ENCODE results near the gene HLA-DRB1.
"Not testable (repeated sequence)": the region's sequence is repeated elsewhere in the genome, so short reads cannot be mapped to it uniquely, and the experiment has no call there.

The HLA-DRB1 gene

GRCh38 chr6:32603888-32604287 lies 14.2 kb upstream of the HLA-DRB1 start:
- H3K4me3 ChIP-seq (ENCODE audit: low read depth, low read length), result no peak overlapping the region
- TF ChIP-seq, protein P1, sequence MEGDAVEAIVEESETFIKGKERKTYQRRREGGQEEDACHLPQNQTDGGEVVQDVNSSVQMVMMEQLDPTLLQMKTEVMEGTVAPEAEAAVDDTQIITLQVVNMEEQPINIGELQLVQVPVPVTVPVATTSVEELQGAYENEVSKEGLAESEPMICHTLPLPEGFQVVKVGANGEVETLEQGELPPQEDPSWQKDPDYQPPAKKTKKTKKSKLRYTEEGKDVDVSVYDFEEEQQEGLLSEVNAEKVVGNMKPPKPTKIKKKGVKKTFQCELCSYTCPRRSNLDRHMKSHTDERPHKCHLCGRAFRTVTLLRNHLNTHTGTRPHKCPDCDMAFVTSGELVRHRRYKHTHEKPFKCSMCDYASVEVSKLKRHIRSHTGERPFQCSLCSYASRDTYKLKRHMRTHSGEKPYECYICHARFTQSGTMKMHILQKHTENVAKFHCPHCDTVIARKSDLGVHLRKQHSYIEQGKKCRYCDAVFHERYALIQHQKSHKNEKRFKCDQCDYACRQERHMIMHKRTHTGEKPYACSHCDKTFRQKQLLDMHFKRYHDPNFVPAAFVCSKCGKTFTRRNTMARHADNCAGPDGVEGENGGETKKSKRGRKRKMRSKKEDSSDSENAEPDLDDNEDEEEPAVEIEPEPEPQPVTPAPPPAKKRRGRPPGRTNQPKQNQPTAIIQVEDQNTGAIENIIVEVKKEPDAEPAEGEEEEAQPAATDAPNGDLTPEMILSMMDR (IDR thresholded peaks at IDR 0.05; ENCODE audit: low read depth, low read length), result no peak
- in situ Hi-C loops (cut with HindIII; ENCODE audit: low sequenced_read_pairs), result no loop called here
- no peak for DNase-seq (ENCODE audit: low read depth, low spot score)

DNA sequence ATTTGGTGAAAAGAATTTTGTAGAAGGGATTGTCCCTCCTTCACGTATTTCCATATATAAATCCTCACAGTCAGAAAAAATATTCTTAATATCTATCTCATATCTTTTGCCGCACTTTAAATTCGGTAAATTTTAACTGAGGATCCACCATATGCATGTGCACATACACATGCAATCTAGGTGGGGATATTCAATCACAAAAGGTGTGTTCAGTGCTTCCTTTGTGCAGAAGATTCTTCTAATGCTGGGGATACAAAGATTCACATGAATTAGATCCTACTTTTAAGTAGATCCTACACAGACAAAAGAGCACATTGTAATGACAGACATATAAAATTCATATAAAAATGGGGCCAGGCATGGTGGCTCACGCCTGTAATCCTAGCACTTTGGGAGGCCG lies 13.6 kb upstream of the HLA-DRB1 start:
- no peak overlapping the region for H3K4me3 ChIP-seq (ENCODE audit: low read depth, low read length)
- TF ChIP-seq, protein P1 (IDR thresholded peaks at IDR 0.05; ENCODE audit: low read depth, low read length), result no peak
- DNase-seq (ENCODE audit: low read depth, low spot score), result no peak
- in situ Hi-C loops (cut with HindIII; ENCODE audit: low sequenced_read_pairs), result no loop called here

DNA sequence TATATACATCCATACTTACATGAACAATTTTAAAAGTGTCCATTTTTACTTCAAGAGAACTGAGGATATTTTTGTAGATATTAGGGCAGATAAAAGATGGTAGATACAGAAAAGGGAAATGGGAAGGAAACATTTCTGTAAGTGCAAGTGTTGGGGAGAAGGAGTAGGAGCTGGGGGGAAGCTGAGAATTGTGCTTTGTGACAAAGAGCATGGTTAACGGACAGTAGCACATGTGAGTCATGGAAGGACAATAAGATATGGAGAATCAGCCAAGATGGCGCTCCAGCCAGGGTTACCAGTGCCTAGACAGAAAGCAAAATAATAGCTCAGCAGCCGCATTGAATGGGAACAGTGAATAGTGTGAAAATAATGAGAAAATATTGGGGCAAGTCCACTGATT lies 12.7 kb upstream of the HLA-DRB1 start:
- no peak for DNase-seq (ENCODE audit: low read depth, low spot score)
- H3K4me3 ChIP-seq (ENCODE audit: low read depth, low read length), result no peak overlapping the region
- in situ Hi-C loops (cut with HindIII; ENCODE audit: low sequenced_read_pairs), result no loop called here
- TF ChIP-seq, protein P1 (IDR thresholded peaks at IDR 0.05; ENCODE audit: low read depth, low read length), result no peak

DNA sequence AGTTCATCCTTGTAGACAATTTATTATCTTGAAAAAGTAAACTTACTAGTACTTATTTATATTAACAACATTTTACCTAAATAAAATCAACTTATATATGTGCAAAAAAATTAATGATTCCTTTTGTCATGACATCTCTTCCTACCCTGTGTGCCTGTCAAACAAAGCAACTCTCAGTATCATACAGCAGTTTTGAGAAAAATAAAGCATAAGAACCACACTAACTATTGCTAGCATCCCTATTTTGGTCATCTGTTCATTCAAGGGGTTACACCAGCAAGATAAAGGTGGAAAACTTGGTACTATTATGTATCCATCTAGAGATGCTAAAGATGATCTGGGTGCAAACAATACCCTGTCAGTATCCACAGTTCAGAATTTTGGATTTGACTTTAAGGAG lies 7.4 kb upstream of the HLA-DRB1 start:
- TF ChIP-seq, protein P1 (IDR thresholded peaks at IDR 0.05; ENCODE audit: low read depth, low read length), result no peak
- H3K4me3 ChIP-seq (ENCODE audit: low read depth, low read length), result no peak overlapping the region
- no peak for DNase-seq (ENCODE audit: low read depth, low spot score)
- in situ Hi-C loops (cut with HindIII; ENCODE audit: low sequenced_read_pairs), result no loop called here

- H3K4me3 ChIP-seq (ENCODE audit: low read depth, low read length); DNase-seq (ENCODE audit: low read depth, low spot score); in situ Hi-C loops (cut with HindIII; ENCODE audit: low sequenced_read_pairs): not testable (repeated sequence)
Measured at GRCh38 chr6:32590713-32591112, 1.1 kb upstream of the HLA-DRB1 start.

GRCh38 chr6:32588156-32588555 lies 1.5 kb downstream of the HLA-DRB1 start:
- in situ Hi-C loops (cut with HindIII; ENCODE audit: low sequenced_read_pairs), result no loop called here
- TF ChIP-seq, protein P1 (IDR thresholded peaks at IDR 0.05; ENCODE audit: low read depth, low read length), result no peak
- H3K4me3 ChIP-seq (ENCODE audit: low read depth, low read length), result no peak overlapping the region

GRCh38 chr6:32583527-32583898 lies 6.1 kb downstream of the HLA-DRB1 start:
- in situ Hi-C loops (cut with HindIII; ENCODE audit: low sequenced_read_pairs), result no loop called here
- DNase-seq (ENCODE audit: low read depth, low spot score), result no peak
- TF ChIP-seq, protein P1 (IDR thresholded peaks at IDR 0.05; ENCODE audit: low read depth, low read length), result no peak
- no peak overlapping the region for H3K4me3 ChIP-seq (ENCODE audit: low read depth, low read length)

More at GRCh38 chr6:32588156-32588555, 1.5 kb downstream of the HLA-DRB1 start:
- DNase-seq (ENCODE audit: low read depth, low spot score), result no peak

Measured in astrocyte of the spinal cord (primary cell).